SJSA1 (cell line): ENCODE data around the gene DEF6. TPM values are rescaled to one million over a fixed set of nuclear protein-coding genes. Genes with fewer than 3 reads are reported as not detected.

Source experiments
- DNase-seq, 2 experiments: peaks; one replicate each; pipeline ENCODE4 v3.0.0-alpha.2; 2015 to 2020; ENCODE audit warnings: low spot score in 2 of 2, low read depth in 1 of 2
- H3K27ac ChIP-seq: fragments of 250-450 bp; sonication (Bioruptor Pico); 2 replicates; pipeline ENCODE4 v1.5.1; 2020; ENCODE audit warnings: mild to moderate bottlenecking, moderate library complexity
- H3K27me3 ChIP-seq: fragments of 250-450 bp; sonication (Bioruptor Pico); replicated peaks from 2 replicates; pipeline ENCODE4 v1.5.1; 2020; ENCODE audit warnings: mild to moderate bottlenecking, moderate library complexity
- H3K36me3 ChIP-seq: fragments of 250-450 bp; sonication (Bioruptor Pico); 2 replicates; pipeline ENCODE4 v1.5.1; 2020; ENCODE audit warnings: mild to moderate bottlenecking
- H3K4me1 ChIP-seq: fragments of 250-450 bp; sonication (Bioruptor Pico); replicated peaks from 2 replicates; pipeline ENCODE4 v1.6.1; 2021; ENCODE audit warnings: mild to moderate bottlenecking
- H3K4me3 ChIP-seq: fragments of 250-450 bp; sonication (Bioruptor Pico); 2 replicates; pipeline ENCODE4 v1.5.1; 2020; ENCODE audit warnings: mild to moderate bottlenecking
- H3K9me3 ChIP-seq: fragments of 250-450 bp; sonication (Bioruptor Pico); replicated peaks from 2 replicates; pipeline ENCODE4 v1.5.1; 2020; ENCODE audit warnings: mild to moderate bottlenecking
- total RNA-seq: library from RNA; depleted of rRNA; stranded (reverse); fragments of >200 nt; shearing (Covaris generic); gene quantifications from 2 replicates; pipeline ENCODE4 v1.2.3, GENCODE V29; 2014; rRNA removed

The DEF6 gene
- total RNA-seq, 1 experiment from 2014 or later, result 0.05 TPM

- peak overlapping the region; percentile 66 for H3K27ac ChIP-seq
- H3K9me3 ChIP-seq, result no peaks in the 10 kb centered on the region
- no peaks in the 10 kb centered on the region for H3K27me3 ChIP-seq
- H3K4me3 ChIP-seq, result no peak overlapping the region
- peaks cover 17% of the 10 kb centered on the region for H3K36me3 ChIP-seq
- H3K4me1 ChIP-seq, result peaks cover 46% of the 10 kb centered on the region
- peak; percentile 85 to 95 for DNase-seq
These were observed 72.6 kb downstream of the DEF6 start for GRCh38 chr6:35370124-35370741.

- Histone ChIP-seq H3K27me3 (no peaks in the 10 kb centered on the region), H3K9me3 (no peaks in the 10 kb centered on the region), H3K27ac (peak overlapping the region; percentile 66), H3K4me1 (peaks cover 52% of the 10 kb centered on the region), H3K4me3 (no peak overlapping the region), H3K36me3 (peaks cover 14% of the 10 kb centered on the region)
- no peak for DNase-seq
These were observed 73.3 kb downstream of the DEF6 start for GRCh38 chr6:35370785-35371493.

Other genes with a start within 250 kb of the DEF6 start
- 0.60 and 1.6 TPM in 2 replicates for gene TCP11, start 156.5 kb upstream of the DEF6 start, total RNA-seq
- gene SCUBE3, start 83.9 kb upstream of the DEF6 start, total RNA-seq, result 2.6 and 4.7 TPM in 2 replicates
- gene ZNF76, start 38.1 kb upstream of the DEF6 start, total RNA-seq, result 8.2 and 15.6 TPM in 2 replicates
- 7.4 and 10.3 TPM in 2 replicates for gene PPARD, start 44.7 kb downstream of the DEF6 start, total RNA-seq
- gene FANCE, start 154.5 kb downstream of the DEF6 start, total RNA-seq, result 16.3 and 20.2 TPM in 2 replicates
- gene RPL10A, start 170.6 kb downstream of the DEF6 start, total RNA-seq, result 983 and 1,383 TPM in 2 replicates
- gene TEAD3, start 199.3 kb downstream of the DEF6 start, total RNA-seq, result 14.5 and 24.4 TPM in 2 replicates
- gene TULP1, start 215.1 kb downstream of the DEF6 start, total RNA-seq, result not detected in 2 replicates